H9 (cell line): ENCODE data around the gene GDNF. TPM values are rescaled to one million over a fixed set of nuclear protein-coding genes. Genes with fewer than 3 reads are reported as not detected.

Experiments
- DNase-seq: peaks from one replicate; pipeline ENCODE4 v3.0.0-alpha.2; 2017
- H2AFZ ChIP-seq: one replicate; pipeline ENCODE4 v1.6.1; 2013; ENCODE audit warnings: mild to moderate bottlenecking, low read length, control low read depth, moderate library complexity
- H2AK5ac ChIP-seq: 2 replicates; pipeline ENCODE4 v1.6.1; 2013; ENCODE audit warnings: low read length, control low read depth, mixed read lengths; ENCODE audit not compliant: insufficient read length
- H2BK120ac ChIP-seq: one replicate; pipeline ENCODE4 v1.6.1; 2013; ENCODE audit warnings: low read depth, mild to moderate bottlenecking, low read length, control low read depth, inconsistent platforms; ENCODE audit not compliant: poor library complexity, severe bottlenecking
- H2BK12ac ChIP-seq: 2 replicates; pipeline ENCODE4 v1.6.1; 2013; ENCODE audit warnings: low read length, control low read depth, mixed read lengths, low read depth; ENCODE audit not compliant: insufficient read length
- H2BK15ac ChIP-seq: 2 replicates; pipeline ENCODE4 v1.6.1; 2013; ENCODE audit warnings: low read depth, low read length, control low read depth
- H2BK20ac ChIP-seq: one replicate; pipeline ENCODE4 v1.6.1; 2013; ENCODE audit warnings: low read depth, mild to moderate bottlenecking, low read length, control low read depth, inconsistent platforms; ENCODE audit not compliant: poor library complexity, severe bottlenecking
- H2BK5ac ChIP-seq: 2 replicates; pipeline ENCODE4 v1.6.1; 2013; ENCODE audit warnings: low read length, control low read depth, mixed read lengths; ENCODE audit not compliant: insufficient read length
- H3K14ac ChIP-seq: 2 replicates; pipeline ENCODE4 v1.6.1; 2013; ENCODE audit warnings: low read length, control low read depth; ENCODE audit not compliant: insufficient read depth
- H3K18ac ChIP-seq: 2 replicates; pipeline ENCODE4 v1.6.1; 2013; ENCODE audit warnings: low read depth, mild to moderate bottlenecking, mixed read lengths, low read length, control low read depth; ENCODE audit not compliant: insufficient read length
- H3K23ac ChIP-seq: 2 replicates; pipeline ENCODE4 v1.6.1; 2013; ENCODE audit warnings: low read length, control low read depth, mixed read lengths, low read depth; ENCODE audit not compliant: insufficient read length
- H3K23me2 ChIP-seq: 2 replicates; pipeline ENCODE4 v1.6.1; 2013; ENCODE audit warnings: low read depth, mild to moderate bottlenecking, mixed read lengths, low read length, control low read depth; ENCODE audit not compliant: insufficient read length, poor library complexity, severe bottlenecking
- H3K27ac ChIP-seq: 2 replicates; pipeline ENCODE4 v1.5.1; 2013; ENCODE audit warnings: low read length, control low read depth, mixed read lengths, low read depth; ENCODE audit not compliant: insufficient read length
- H3K27me3 ChIP-seq: 2 replicates; pipeline ENCODE4 v1.6.1; 2013; ENCODE audit warnings: low read length, control low read depth, inconsistent platforms; ENCODE audit not compliant: insufficient read depth
- H3K4ac ChIP-seq: 2 replicates; pipeline ENCODE4 v1.6.1; 2013; ENCODE audit warnings: low read depth, mild to moderate bottlenecking, control low read depth, inconsistent platforms, low read length, moderate library complexity
- H3K4me1 ChIP-seq: 2 replicates; pipeline ENCODE4 v1.6.1; 2013; ENCODE audit warnings: low read length, control low read depth, inconsistent platforms; ENCODE audit not compliant: insufficient read depth
- H3K4me2 ChIP-seq: 2 replicates; pipeline ENCODE4 v1.6.1; 2013; ENCODE audit warnings: low read length, control low read depth, mixed read lengths; ENCODE audit not compliant: insufficient read length, insufficient read depth
- H3K56ac ChIP-seq: 2 replicates; pipeline ENCODE4 v1.6.1; 2013; ENCODE audit warnings: low read depth, mild to moderate bottlenecking, mixed read lengths, low read length, control low read depth; ENCODE audit not compliant: insufficient read length
- H3K79me1 ChIP-seq: 2 replicates; pipeline ENCODE4 v1.6.1; 2013; ENCODE audit warnings: low read depth, mild to moderate bottlenecking, moderate library complexity, low read length, control low read depth, inconsistent platforms; ENCODE audit not compliant: insufficient read depth, poor library complexity, severe bottlenecking
- H3K79me2 ChIP-seq: 2 replicates; pipeline ENCODE4 v1.6.1; 2013; ENCODE audit warnings: low read length, control low read depth, inconsistent platforms; ENCODE audit not compliant: insufficient read depth
- H3K9ac ChIP-seq: 2 replicates; pipeline ENCODE4 v1.6.1; 2013; ENCODE audit warnings: low read length, control low read depth, mixed read lengths; ENCODE audit not compliant: insufficient read length; ENCODE audit errors: extremely low read depth
- H3K9me3 ChIP-seq: one replicate; pipeline ENCODE4 v1.6.1; 2013; ENCODE audit warnings: low read depth, low read length, inconsistent platforms; ENCODE audit not compliant: control insufficient read depth
- H3T11ph ChIP-seq: one replicate; pipeline ENCODE4 v1.6.1; 2013; ENCODE audit warnings: mild to moderate bottlenecking, low read length, control low read depth, inconsistent platforms
- H4K20me1 ChIP-seq: one replicate; pipeline ENCODE4 v1.6.1; 2013; ENCODE audit not compliant: control insufficient read depth, insufficient read length, insufficient read depth
- H4K5ac ChIP-seq: 2 replicates; pipeline ENCODE4 v1.6.1; 2013; ENCODE audit warnings: low read depth, mild to moderate bottlenecking, mixed read lengths, low read length, control low read depth; ENCODE audit not compliant: insufficient read length
- H4K8ac ChIP-seq: replicated peaks from 2 replicates; pipeline ENCODE4 v1.6.1; 2013; ENCODE audit warnings: low read length, control low read depth, mixed read lengths, low read depth; ENCODE audit not compliant: insufficient read length
- H4K91ac ChIP-seq: 2 replicates; pipeline ENCODE4 v1.6.1; 2013; ENCODE audit warnings: low read depth, mild to moderate bottlenecking, moderate library complexity, mixed read lengths, low read length, control low read depth; ENCODE audit not compliant: insufficient read length
- H3K27ac Mint-ChIP-seq, 3 experiments: 2 replicates in 2 of 3; 3 replicates in 1 of 3; pipeline ENCODE4 v1.8.0; 2020 to 2021; ENCODE audit warnings: mixed read lengths in 3 of 3, mild to moderate bottlenecking in 1 of 3, moderate library complexity in 1 of 3
- H3K27me3 Mint-ChIP-seq: 2 replicates; pipeline ENCODE4 v1.8.0; 2021; ENCODE audit warnings: low read depth, mild to moderate bottlenecking, moderate library complexity, mixed read lengths
- H3K36me3 Mint-ChIP-seq, 3 experiments: 2 replicates in 2 of 3; 3 replicates in 1 of 3; pipeline ENCODE4 v1.8.0; 2020 to 2021; ENCODE audit warnings: low read depth in 3 of 3, mixed read lengths in 3 of 3; ENCODE audit not compliant: insufficient read depth in 1 of 3
- H3K4me1 Mint-ChIP-seq, 2 experiments: 2 replicates each; pipeline ENCODE4 v1.8.0; 2020; ENCODE audit warnings: mixed read lengths in 2 of 2
- H3K4me3 Mint-ChIP-seq, 2 experiments: 2 replicates in 1 of 2; 3 replicates in 1 of 2; pipeline ENCODE4 v1.8.0; 2020 to 2021; ENCODE audit warnings: mild to moderate bottlenecking in 2 of 2, mixed read lengths in 2 of 2, moderate library complexity in 1 of 2
- H3K9me3 Mint-ChIP-seq, 2 experiments: 2 replicates in 1 of 2; 3 replicates in 1 of 2; pipeline ENCODE4 v1.8.0; 2020; ENCODE audit warnings: mild to moderate bottlenecking in 2 of 2, mixed read lengths in 2 of 2, moderate library complexity in 1 of 2
- CTCF ChIP-seq: fragments of 200-600 bp; sonication (generic); conservative IDR thresholded peaks from 3 replicates; pipeline ENCODE4 v1.8.0; 2021; ENCODE audit warnings: antibody characterized with exemption, mild to moderate bottlenecking
- WGBS: extraction: QIAGEN DNeasy Blood & Tissue Kit; methylation state at CpG from one replicate; pipeline ENCODE4 v1.1.7; 2013; ENCODE audit warnings: missing lambda C conversion rate, low lambda C conversion rate, mixed read lengths; ENCODE audit not compliant: insufficient read length; ENCODE audit errors: extremely low coverage; 5-methylcytosine and 5-hydroxymethylcytosine counted together
- total RNA-seq: library from RNA; stranded (reverse); gene quantifications from 2 replicates; pipeline ENCODE4 v1.2.1, GENCODE V29; 2021

The GDNF gene
- total RNA-seq, 1 experiment from 2014 or later, result not detected

- no peak overlapping the region for H3K4me3 Mint-ChIP-seq
- no peak overlapping the region for H4K8ac ChIP-seq
- H3K56ac ChIP-seq, result no peak overlapping the region
- peaks cover 37% of the 10 kb centered on the region for H3K27me3 ChIP-seq
- no peaks in the 10 kb centered on the region for H3K79me1 ChIP-seq
- H2AFZ ChIP-seq, result no peak overlapping the region
- H3K4me1 ChIP-seq, result peaks cover 5% of the 10 kb centered on the region; the same call in 1 of the 2 replicates
- no peak overlapping the region for H3K18ac ChIP-seq
- no peaks in the 10 kb centered on the region for H4K20me1 ChIP-seq
- no peak overlapping the region for H3K4me2 ChIP-seq
- no peak overlapping the region for H3K23ac ChIP-seq
- no peak overlapping the region for H2BK5ac ChIP-seq
- no peak overlapping the region for H3K14ac ChIP-seq
- no peak overlapping the region for H4K5ac ChIP-seq
- no peaks in the 10 kb centered on the region for H3K79me2 ChIP-seq
- no peak overlapping the region for H3K27ac ChIP-seq
- WGBS, result no CpG with 5 or more reads among the region's 7 CpGs
- H3K4me1 Mint-ChIP-seq, result peaks cover 10 to 24% of the 10 kb centered on the region in 2 experiments
- peaks cover 73% of the 10 kb centered on the region for H3K27me3 Mint-ChIP-seq
- no peak for DNase-seq
- H2BK20ac ChIP-seq, result no peak overlapping the region
- H3K9me3 ChIP-seq, result no peaks in the 10 kb centered on the region
- H3K4ac ChIP-seq, result no peak overlapping the region
- no peak for TF ChIP-seq CTCF
- no peaks in the 10 kb centered on the region; a peak in 1 of 7 replicates for H3K36me3 Mint-ChIP-seq
- no peak overlapping the region for H2AK5ac ChIP-seq
- no peak overlapping the region for H2BK15ac ChIP-seq
- H2BK12ac ChIP-seq, result no peak overlapping the region
- no peak overlapping the region for H3K27ac Mint-ChIP-seq
- H2BK120ac ChIP-seq, result no peak overlapping the region
- no peak overlapping the region for H3K9ac ChIP-seq
- H3K23me2 ChIP-seq, result peaks cover 15% of the 10 kb centered on the region
- no peak overlapping the region for H3T11ph ChIP-seq
- H3K9me3 Mint-ChIP-seq, result no peaks in the 10 kb centered on the region
- H4K91ac ChIP-seq, result no peak overlapping the region
Measured at GRCh38 chr5:37831821-37832534, 7.9 kb downstream of the GDNF start.
